GM18519 (cell line): ENCODE results near the gene NTSR2.

Source experiments
- ATAC-seq: cut with Tn5 transposase; IDR thresholded peaks from one replicate; pipeline ENCODE4 v1.9.1; 2021; ENCODE audit warnings: mild to moderate bottlenecking, moderate library complexity; ENCODE audit not compliant: unreplicated experiment, low FRiP score

The NTSR2 gene

GRCh38 chr2:11659115-11659475 is 10.9 kb downstream of the NTSR2 start:
- no peak for ATAC-seq

GRCh38 chr2:11658208-11659114 is 11.5 kb downstream of the NTSR2 start:
- ATAC-seq: no peak

- ATAC-seq: no peak
Observed at GRCh38 chr2:11657646-11658045, 12.3 kb downstream of the NTSR2 start.

- no peak for ATAC-seq
Observed at GRCh38 chr2:11657195-11657594, 12.8 kb downstream of the NTSR2 start.

- ATAC-seq: no peak
Observed at GRCh38 chr2:11656671-11657101, 13.3 kb downstream of the NTSR2 start.

- no peak for ATAC-seq
Observed at GRCh38 chr2:11656252-11656651, 13.7 kb downstream of the NTSR2 start.

GRCh38 chr2:11655495-11655894 is 14.5 kb downstream of the NTSR2 start:
- ATAC-seq: no peak

GRCh38 chr2:11652553-11652952 is 17.4 kb downstream of the NTSR2 start:
- ATAC-seq: no peak

GRCh38 chr2:11651856-11652548 is 18.0 kb downstream of the NTSR2 start:
- ATAC-seq: no peak

GRCh38 chr2:11649093-11649492 is 20.9 kb downstream of the NTSR2 start:
- no peak for ATAC-seq

- no peak for ATAC-seq
Observed at GRCh38 chr2:11647834-11648600, 22.0 kb downstream of the NTSR2 start.

GRCh38 chr2:11646530-11646929 is 23.5 kb downstream of the NTSR2 start:
- ATAC-seq: no peak

GRCh38 chr2:11644293-11644692 is 25.7 kb downstream of the NTSR2 start:
- no peak for ATAC-seq

GRCh38 chr2:11642972-11643371 is 27.0 kb downstream of the NTSR2 start:
- no peak for ATAC-seq

- no peak for ATAC-seq
Observed at GRCh38 chr2:11640132-11640531, 29.9 kb downstream of the NTSR2 start.

- no peak for ATAC-seq
Observed at GRCh38 chr2:11639503-11639902, 30.5 kb downstream of the NTSR2 start.

GRCh38 chr2:11637546-11637945 is 32.4 kb downstream of the NTSR2 start:
- no peak for ATAC-seq

- ATAC-seq: no peak
Observed at GRCh38 chr2:11636593-11637295, 33.3 kb downstream of the NTSR2 start.

GRCh38 chr2:11635141-11635540 is 34.9 kb downstream of the NTSR2 start:
- no peak for ATAC-seq

GRCh38 chr2:11634584-11634983 is 35.4 kb downstream of the NTSR2 start:
- ATAC-seq: no peak
